NCI-H82 (cell line): ENCODE measurements around the gene PLEKHG3.

ENCODE experiments used
- DNase-seq: peaks from one replicate; lab custom pipeline; 2025; lab: John Stamatoyannopoulos, UW

The PLEKHG3 gene

DNA sequence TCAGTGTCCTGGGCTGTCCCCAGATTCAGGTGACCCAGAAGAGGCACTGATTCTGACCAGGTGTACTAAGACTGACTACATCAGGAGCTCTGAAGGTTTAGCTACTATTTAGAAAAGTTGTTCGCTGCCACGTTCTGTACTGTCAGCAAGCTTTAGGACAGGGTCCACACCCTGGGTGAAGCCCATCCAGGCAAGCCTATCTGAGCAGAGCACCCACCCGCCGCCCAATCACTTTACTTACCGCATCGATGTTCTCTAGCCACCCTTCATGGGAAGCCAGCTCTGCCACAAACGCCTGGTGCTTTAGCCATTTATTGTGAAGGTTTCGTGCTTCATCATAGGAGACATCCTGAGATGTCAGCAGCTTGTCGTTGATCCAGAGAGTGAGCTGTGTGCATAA is 79.8 kb downstream of the PLEKHG3 start:
- no peak for DNase-seq

GRCh38 chr14:64786296-64787149 is 82.3 kb downstream of the PLEKHG3 start:
- DNase-seq: no peak

DNA sequence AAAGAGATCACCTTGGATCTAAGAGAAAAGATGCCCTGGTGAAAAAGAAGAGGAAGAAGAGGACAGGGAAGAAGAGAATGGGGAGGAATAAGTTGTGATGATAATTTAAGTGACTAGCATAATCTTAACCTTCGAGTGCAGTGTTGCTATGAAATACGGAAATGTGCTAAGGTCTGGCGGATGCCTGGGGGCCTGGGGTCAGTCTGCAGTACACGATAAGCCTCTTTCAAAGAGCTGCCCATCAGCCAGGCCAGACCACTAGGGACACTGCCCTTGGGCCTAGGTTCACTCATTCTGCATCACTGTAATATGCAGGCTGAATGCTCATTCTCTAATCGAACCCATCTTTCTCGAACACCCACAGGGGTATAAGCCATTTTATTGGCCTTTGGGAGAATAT is 83.4 kb downstream of the PLEKHG3 start:
- no peak for DNase-seq

- no peak for DNase-seq
Observed at GRCh38 chr14:64788706-64789105, 84.5 kb downstream of the PLEKHG3 start.

DNA sequence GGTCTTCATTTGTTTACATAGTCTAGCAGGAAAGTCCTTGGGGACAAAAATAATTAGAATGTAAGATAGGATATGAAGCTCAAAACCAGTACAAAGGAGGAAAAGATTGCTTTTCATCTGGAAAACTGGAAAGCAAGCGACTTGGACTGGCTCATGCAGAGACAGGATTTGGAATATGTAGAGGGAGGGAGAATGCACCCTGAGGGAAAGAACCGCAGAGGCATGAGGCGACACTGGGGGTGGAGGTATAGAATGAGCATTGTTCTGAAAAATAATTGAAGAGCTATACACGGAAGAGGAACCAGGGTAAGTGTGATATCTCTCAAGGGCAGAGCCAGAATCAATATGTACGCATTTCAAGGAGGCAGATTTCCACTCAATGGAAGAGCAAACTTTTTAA is 85.5 kb downstream of the PLEKHG3 start:
- DNase-seq: no peak

DNA sequence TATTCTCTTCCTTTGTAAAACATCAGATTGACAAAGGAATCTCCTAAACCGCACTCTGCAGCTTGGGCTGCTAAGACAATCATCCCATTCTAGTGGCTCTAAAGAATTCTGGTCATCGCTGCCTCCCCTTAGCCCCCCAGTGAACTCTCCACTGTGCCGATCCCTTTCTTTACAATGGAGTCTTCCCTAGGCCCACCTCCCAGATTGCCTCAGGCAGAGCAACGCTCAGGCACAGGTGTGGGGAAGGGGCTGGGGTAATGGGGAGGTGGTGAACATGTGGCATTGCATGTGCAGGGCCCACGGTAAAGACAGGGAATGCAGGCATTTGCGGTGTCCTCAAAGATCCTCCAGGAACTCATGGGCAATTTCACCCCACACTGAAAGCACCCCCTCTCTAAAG is 86.3 kb downstream of the PLEKHG3 start:
- no peak for DNase-seq

GRCh38 chr14:64792231-64792630 is 88.0 kb downstream of the PLEKHG3 start:
- DNase-seq: no peak

GRCh38 chr14:64792871-64793560 is 88.8 kb downstream of the PLEKHG3 start:
- no peak for DNase-seq

DNA sequence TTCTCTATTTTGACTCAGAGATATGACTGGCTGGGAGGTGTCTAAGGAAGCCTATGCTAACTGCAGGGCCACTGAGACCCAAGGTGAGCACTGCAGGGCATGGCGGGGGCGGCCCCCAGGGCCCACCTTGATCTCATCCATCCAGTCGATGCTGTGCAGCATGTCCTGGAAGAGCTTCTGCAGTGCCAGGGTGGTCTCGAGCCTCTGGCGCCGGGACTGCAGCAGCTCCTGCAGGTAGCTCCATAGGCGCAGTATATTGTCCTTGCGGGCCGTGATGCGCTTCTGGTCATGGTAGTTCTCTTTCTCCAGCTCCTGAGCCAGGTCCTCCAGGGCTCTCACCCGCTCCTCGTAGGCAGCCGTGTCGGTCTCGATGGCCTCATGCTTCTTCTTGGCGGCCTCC is 91.0 kb downstream of the PLEKHG3 start:
- DNase-seq: no peak

- DNase-seq: peak; percentile 2
Observed at GRCh38 chr14:64795921-64796320, 91.7 kb downstream of the PLEKHG3 start.

DNA sequence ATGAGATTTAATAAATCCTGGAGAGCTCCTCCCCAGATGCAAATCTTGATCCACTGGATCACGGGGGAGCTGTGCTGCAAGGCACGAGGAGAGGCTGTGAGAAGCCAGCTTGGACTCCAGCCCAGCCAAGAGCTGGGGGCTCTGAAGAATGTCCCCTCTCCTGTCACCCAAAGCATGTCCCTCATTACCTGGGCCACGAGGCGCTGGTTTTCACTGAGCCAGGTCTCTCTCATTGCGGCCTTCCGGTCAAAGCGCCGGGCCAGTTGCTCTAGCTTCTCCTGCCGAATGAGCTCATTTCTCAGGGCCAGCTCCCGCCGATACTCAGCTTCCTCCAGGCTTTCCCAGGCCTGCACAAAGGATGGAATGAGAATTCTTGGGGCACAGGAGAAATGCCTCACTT is 92.1 kb downstream of the PLEKHG3 start:
- no peak for DNase-seq

DNA sequence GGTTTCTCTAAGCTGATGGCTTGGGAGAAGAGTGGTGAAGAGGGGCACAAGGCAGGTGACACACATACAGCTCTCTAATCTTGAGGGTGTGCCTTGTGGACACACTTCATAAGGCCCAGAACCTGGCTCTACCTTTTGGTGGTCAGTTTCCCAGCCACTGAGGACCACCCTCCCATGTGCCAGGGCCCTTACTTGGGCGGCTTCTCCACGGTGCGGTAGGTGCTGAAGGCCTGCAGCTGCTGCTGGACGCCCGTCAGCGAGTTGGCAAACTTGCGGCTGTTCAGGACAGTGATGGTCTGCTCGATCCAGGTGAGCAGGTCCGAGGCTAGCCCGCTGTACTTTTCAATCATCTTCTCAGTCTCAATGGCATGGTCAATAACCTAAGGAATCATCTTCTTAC is 95.3 kb downstream of the PLEKHG3 start:
- DNase-seq: no peak
